ENCODE data around the gene ATRNL1. TPM values are rescaled to one million over a fixed set of nuclear protein-coding genes. Genes with fewer than 3 reads are reported as not detected.

ATRNL1 gene
- polyA plus RNA-seq, 1 of the 3 experiments (the other 2 are of a cell fraction), result 0.67 TPM

DNA sequence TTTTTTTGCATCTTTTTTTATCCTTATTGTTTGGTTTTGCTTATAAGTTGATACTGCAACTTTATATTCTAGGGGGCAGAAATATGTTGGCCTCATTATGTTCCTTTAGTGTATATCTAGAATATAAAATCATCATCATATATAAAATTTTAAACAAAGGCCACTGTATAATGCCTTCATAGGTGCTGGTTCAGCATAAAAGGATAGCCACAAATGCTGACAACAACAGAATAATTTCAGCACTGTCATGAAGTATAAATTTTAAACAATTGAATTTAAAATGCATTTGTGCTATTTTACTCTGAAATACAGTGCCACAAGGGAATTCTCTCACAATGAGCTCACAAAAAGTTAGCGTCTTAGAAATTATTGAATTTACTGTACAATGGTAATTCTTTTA, 285.9 kb downstream of the ATRNL1 start:
- no peaks in the 10 kb centered on the region for H3K79me2 ChIP-seq (ENCODE audit: insufficient read depth)
- no peak overlapping the region for H3K27ac ChIP-seq (ENCODE audit: low read depth in 2 of 2, low read length in 1 of 2)
- H3K4me1 ChIP-seq (ENCODE audit: control insufficient read depth in 1 of 2, insufficient read depth in 2 of 2, low read depth in 1 of 2, low read length in 1 of 2), result no peaks in the 10 kb centered on the region
- TF ChIP-seq USF1 (IDR thresholded peaks at IDR 0.05; ENCODE audit: borderline replicate concordance, low read depth), result no peak
- no peak for TF ChIP-seq YY1 (IDR thresholded peaks at IDR 0.05; ENCODE audit: low read depth)
- TF ChIP-seq, protein P1, sequence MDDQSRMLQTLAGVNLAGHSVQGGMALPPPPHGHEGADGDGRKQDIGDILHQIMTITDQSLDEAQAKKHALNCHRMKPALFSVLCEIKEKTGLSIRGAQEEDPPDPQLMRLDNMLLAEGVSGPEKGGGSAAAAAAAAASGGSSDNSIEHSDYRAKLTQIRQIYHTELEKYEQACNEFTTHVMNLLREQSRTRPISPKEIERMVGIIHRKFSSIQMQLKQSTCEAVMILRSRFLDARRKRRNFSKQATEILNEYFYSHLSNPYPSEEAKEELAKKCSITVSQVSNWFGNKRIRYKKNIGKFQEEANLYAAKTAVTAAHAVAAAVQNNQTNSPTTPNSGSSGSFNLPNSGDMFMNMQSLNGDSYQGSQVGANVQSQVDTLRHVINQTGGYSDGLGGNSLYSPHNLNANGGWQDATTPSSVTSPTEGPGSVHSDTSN (IDR thresholded peaks at IDR 0.05), result no peak
- no peak for TF ChIP-seq GABPA (IDR thresholded peaks at IDR 0.05; ENCODE audit: low read depth)
- no peak for TF ChIP-seq FOXM1 (IDR thresholded peaks at IDR 0.05; ENCODE audit: low read depth)
- H3F3A ChIP-seq (replicated peaks; ENCODE audit: insufficient read depth), result no peaks in the 10 kb centered on the region
- no peaks in the 10 kb centered on the region for H3K9me3 ChIP-seq
- POLR2A ChIA-PET, result no interaction called here
- H3K27me3 ChIP-seq (ENCODE audit: insufficient read depth), result no peaks in the 10 kb centered on the region
- no peaks in the 10 kb centered on the region for H4K20me1 ChIP-seq (ENCODE audit: insufficient read depth)
- no peaks in the 10 kb centered on the region for H3K9me2 ChIP-seq
- H2AFZ ChIP-seq (ENCODE audit: low read depth), result no peak overlapping the region
- no peak overlapping the region for H3K4me2 ChIP-seq
- DNase-seq, result no peak
- no peak overlapping the region for H3K9ac ChIP-seq
- no peaks in the 10 kb centered on the region for H3K36me3 ChIP-seq (replicated peaks in 1 of 2; ENCODE audit: control insufficient read depth in 1 of 2, insufficient read depth in 2 of 2, low read length in 1 of 2)
- 89% methylated on average over 1 of the region's 1 CpG for WGBS (ENCODE audit: low lambda C conversion rate)
- H3K4me3 ChIP-seq (ENCODE audit: low read depth in 2 of 2, low read length in 1 of 2), result no peak overlapping the region
- CTCF ChIA-PET, result no interaction called here

DNA sequence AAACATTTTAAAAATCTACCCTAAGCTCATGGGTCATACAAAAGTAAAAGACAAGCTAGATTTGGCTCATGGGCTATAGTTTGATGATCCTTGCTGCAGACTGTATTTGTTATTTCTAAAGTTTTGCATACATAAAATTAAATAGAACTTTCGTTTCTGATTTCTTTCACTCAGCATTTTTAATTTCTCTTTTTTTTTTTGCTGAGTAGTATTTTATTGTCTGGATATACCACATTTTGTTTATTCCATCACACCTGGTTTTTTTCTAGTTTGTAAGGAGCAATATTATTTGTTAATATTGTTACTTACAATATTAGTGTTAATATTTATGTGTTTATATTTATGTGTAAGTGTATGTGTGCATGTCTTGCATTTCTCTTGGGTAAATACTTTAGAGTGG, 291.5 kb downstream of the ATRNL1 start:
- no peaks in the 10 kb centered on the region for H3K79me2 ChIP-seq (ENCODE audit: insufficient read depth)
- no peak overlapping the region for H3K27ac ChIP-seq (ENCODE audit: low read depth in 2 of 2, low read length in 1 of 2)
- H3F3A ChIP-seq (replicated peaks; ENCODE audit: insufficient read depth), result no peaks in the 10 kb centered on the region
- no peak overlapping the region for H3K4me3 ChIP-seq (ENCODE audit: low read depth in 2 of 2, low read length in 1 of 2)
- H4K20me1 ChIP-seq (ENCODE audit: insufficient read depth), result no peaks in the 10 kb centered on the region
- no peaks in the 10 kb centered on the region for H3K27me3 ChIP-seq (ENCODE audit: insufficient read depth)
- no peaks in the 10 kb centered on the region for H3K9me2 ChIP-seq
- H3K9me3 ChIP-seq, result no peaks in the 10 kb centered on the region
- WGBS (ENCODE audit: low lambda C conversion rate), result 22% methylated on average over 1 of the region's 1 CpG
- POLR2A ChIA-PET, result no interaction called here
- H3K36me3 ChIP-seq (replicated peaks in 1 of 2; ENCODE audit: control insufficient read depth in 1 of 2, insufficient read depth in 2 of 2, low read length in 1 of 2), result no peaks in the 10 kb centered on the region
- TF ChIP-seq RXRA (IDR thresholded peaks at IDR 0.05; ENCODE audit: borderline replicate concordance, low read depth), result no peak
- no peak for TF ChIP-seq FOXM1 (IDR thresholded peaks at IDR 0.05; ENCODE audit: low read depth)
- no peak for TF ChIP-seq REST (IDR thresholded peaks at IDR 0.05; ENCODE audit: low read depth, low read length)
- no peak for TF ChIP-seq NRF1 (IDR thresholded peaks at IDR 0.05; ENCODE audit: low read depth, low read length)
- TF ChIP-seq GABPA (IDR thresholded peaks at IDR 0.05; ENCODE audit: low read depth), result no peak
- TF ChIP-seq, protein P2, sequence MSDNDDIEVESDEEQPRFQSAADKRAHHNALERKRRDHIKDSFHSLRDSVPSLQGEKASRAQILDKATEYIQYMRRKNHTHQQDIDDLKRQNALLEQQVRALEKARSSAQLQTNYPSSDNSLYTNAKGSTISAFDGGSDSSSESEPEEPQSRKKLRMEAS (IDR thresholded peaks at IDR 0.05; ENCODE audit: low read depth), result no peak
- no peaks in the 10 kb centered on the region for H3K4me1 ChIP-seq (ENCODE audit: control insufficient read depth in 1 of 2, insufficient read depth in 2 of 2, low read depth in 1 of 2, low read length in 1 of 2)
- H3K4me2 ChIP-seq, result no peak overlapping the region
- CTCF ChIA-PET, result interaction anchor here (0.6 to 0.9 kb wide), 2 partner anchors 9 to 60 kb away, joined by 3 to 5 read pairs; no protein-coding TSS in a partner anchor
- no peak for DNase-seq
- no peak overlapping the region for H3K9ac ChIP-seq
- H2AFZ ChIP-seq (ENCODE audit: low read depth), result no peak overlapping the region
